GM23248 (cell line): ENCODE results near the gene CLMP.

Experiments used
- EZH2 ChIP-seq: fragments of 200-600 bp; sonication (generic); IDR thresholded peaks from 2 replicates; pipeline ENCODE4 v1.6.1; 2018; ENCODE audit warnings: antibody characterized with exemption, mild to moderate bottlenecking; ENCODE audit not compliant: insufficient read depth, poor library complexity, severe bottlenecking
- EZH2phosphoT487 ChIP-seq: fragments of 200-600 bp; sonication (generic); IDR thresholded peaks from 2 replicates; pipeline ENCODE4 v1.6.1; 2018; ENCODE audit warnings: antibody characterized with exemption, moderate library complexity, mild to moderate bottlenecking, low read depth; ENCODE audit not compliant: insufficient read depth

- TF ChIP-seq EZH2 (no peak), EZH2phosphoT487 (no peak)
Measured at GRCh38 chr11:123145220-123145619, 49.8 kb downstream of the CLMP start.
